ENCODE data around the gene JADE2. TPM values are rescaled to one million over a fixed set of nuclear protein-coding genes. Genes with fewer than 3 reads are reported as not detected.

JADE2 gene
- total RNA-seq, 1 experiment from 2014 or later, result 138 TPM

DNA sequence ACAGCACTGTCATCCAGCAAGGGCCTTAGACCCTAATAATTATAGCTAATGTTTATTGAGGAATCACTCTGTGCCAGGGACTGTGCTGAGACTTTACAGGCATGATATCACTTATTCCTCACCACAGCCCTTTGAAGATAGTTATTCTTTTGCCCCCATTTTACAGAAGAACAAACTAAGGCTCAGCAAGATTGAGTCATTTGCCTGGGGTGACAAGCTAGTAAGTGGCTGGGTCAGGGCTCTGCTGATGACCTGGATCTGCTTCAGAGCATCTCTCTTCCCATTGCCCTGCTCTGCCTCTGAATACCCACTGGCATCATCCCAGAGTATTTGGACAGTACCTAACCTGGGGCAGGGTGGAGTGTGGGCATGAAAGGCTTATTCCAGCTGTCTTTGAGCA lies 11.8 kb downstream of the JADE2 start:
- H3K4me1 Mint-ChIP-seq (ENCODE audit: insufficient read depth, unreplicated experiment), result peaks cover 26% of the 10 kb centered on the region
- CTCF ChIA-PET, result interaction anchor here (0.6 to 3.0 kb wide), 5 partner anchors 9 to 202 kb away, joined by 3 to 9 read pairs (median 3); no protein-coding TSS in a partner anchor
- BruUV-seq (replicated peaks), result no TSS peak

DNA sequence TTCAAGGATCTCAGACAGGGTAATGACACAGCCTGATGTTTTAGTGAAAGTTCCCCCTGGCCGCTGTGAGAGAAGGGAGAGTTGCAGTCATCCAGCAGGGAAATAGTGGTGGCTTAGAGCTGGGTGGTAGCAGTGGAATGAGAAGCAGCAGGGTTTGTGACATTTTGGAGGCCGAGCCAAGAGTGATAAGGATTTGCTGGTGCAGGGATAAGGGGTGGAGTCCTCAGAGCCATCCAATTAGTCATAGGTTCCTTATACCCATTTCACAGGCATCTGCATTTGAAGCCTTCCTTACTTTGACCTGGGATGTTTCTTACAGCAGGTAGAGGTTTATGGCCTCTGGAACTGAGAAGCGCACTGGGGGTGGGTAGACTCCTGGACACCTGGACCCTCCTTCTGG lies 12.8 kb downstream of the JADE2 start:
- Mint-ChIP-seq H3K36me3 (ENCODE audit: insufficient read depth, unreplicated experiment) (peaks cover 77% of the 10 kb centered on the region), H3K9me3 (ENCODE audit: unreplicated experiment) (no peaks in the 10 kb centered on the region), H3K27me3 (ENCODE audit: insufficient read depth, unreplicated experiment) (no peaks in the 10 kb centered on the region), H3K4me1 (ENCODE audit: insufficient read depth, unreplicated experiment) (peaks cover 20% of the 10 kb centered on the region), H3K4me3 (ENCODE audit: unreplicated experiment) (no peak overlapping the region), H3K27ac (ENCODE audit: low read depth, unreplicated experiment) (no peak overlapping the region)
- BruUV-seq (replicated peaks), result no TSS peak
- ChIA-PET CTCF (interaction anchor here (0.6 to 3.0 kb wide), 2 partner anchors 10 to 11 kb away, joined by 3 to 9 read pairs; no protein-coding TSS in a partner anchor), POLR2A (interaction anchor here (1.3 to 1.7 kb wide), 2 partner anchors 9 to 127 kb away, joined by 3 to 4 read pairs; partner anchors contain the start of gene CDKN2AIPNL)
- no peak for DNase-seq (ENCODE audit: unreplicated experiment)
- intact Hi-C loops (cut with micrococcal nuclease), result no loop called here
- TF ChIP-seq, protein P1, sequence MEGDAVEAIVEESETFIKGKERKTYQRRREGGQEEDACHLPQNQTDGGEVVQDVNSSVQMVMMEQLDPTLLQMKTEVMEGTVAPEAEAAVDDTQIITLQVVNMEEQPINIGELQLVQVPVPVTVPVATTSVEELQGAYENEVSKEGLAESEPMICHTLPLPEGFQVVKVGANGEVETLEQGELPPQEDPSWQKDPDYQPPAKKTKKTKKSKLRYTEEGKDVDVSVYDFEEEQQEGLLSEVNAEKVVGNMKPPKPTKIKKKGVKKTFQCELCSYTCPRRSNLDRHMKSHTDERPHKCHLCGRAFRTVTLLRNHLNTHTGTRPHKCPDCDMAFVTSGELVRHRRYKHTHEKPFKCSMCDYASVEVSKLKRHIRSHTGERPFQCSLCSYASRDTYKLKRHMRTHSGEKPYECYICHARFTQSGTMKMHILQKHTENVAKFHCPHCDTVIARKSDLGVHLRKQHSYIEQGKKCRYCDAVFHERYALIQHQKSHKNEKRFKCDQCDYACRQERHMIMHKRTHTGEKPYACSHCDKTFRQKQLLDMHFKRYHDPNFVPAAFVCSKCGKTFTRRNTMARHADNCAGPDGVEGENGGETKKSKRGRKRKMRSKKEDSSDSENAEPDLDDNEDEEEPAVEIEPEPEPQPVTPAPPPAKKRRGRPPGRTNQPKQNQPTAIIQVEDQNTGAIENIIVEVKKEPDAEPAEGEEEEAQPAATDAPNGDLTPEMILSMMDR (IDR thresholded peaks at IDR 0.05; ENCODE audit: unreplicated experiment), result no peak

More for the DNA sequence above, 11.8 kb downstream of the JADE2 start:
- Mint-ChIP-seq H3K9me3 (ENCODE audit: unreplicated experiment) (no peaks in the 10 kb centered on the region), H3K27me3 (ENCODE audit: insufficient read depth, unreplicated experiment) (no peaks in the 10 kb centered on the region), H3K4me3 (ENCODE audit: unreplicated experiment) (no peak overlapping the region), H3K36me3 (ENCODE audit: insufficient read depth, unreplicated experiment) (peaks cover 70% of the 10 kb centered on the region), H3K27ac (ENCODE audit: low read depth, unreplicated experiment) (peak overlapping the region; percentile 52)
- POLR2A ChIA-PET, result interaction anchor here (0.6 to 1.7 kb wide), 5 partner anchors 10 to 166 kb away, joined by 3 to 5 read pairs (median 3); partner anchors contain the start of genes CDKN2AIPNL and UBE2B
- TF ChIP-seq, protein P1 (IDR thresholded peaks at IDR 0.05; ENCODE audit: unreplicated experiment), result no peak
- intact Hi-C loops (cut with micrococcal nuclease), result no loop called here
- no peak for DNase-seq (ENCODE audit: unreplicated experiment)

DNA sequence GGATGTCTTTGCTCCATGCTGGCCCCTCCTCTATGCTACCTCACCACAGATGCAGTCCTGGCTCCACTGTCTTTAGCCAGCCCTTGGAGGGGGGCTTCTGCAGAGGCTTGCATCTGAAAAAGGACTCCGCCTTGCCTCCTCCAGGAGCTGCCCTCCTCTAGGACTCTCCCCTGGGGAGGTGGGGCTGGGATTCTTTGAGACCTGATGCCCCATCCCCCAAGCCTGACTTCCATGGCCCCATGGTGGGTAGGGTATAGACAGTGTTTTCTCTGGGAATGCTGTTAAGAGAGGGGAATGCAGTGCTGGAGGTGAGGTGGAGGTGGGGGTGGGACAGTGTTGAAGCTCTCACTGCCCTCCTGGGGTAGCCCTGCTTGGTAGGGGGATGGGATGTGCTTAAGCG lies 14.3 kb downstream of the JADE2 start:
- ChIA-PET POLR2A (no interaction called here), CTCF (interaction anchor here (0.5 to 1.1 kb wide), 6 partner anchors 9 to 677 kb away, joined by 3 to 5 read pairs (median 3); no protein-coding TSS in a partner anchor)
- no peaks in the 10 kb centered on the region for H3K27me3 Mint-ChIP-seq (ENCODE audit: insufficient read depth, unreplicated experiment)
- intact Hi-C loops (cut with micrococcal nuclease), result no loop called here
- TF ChIP-seq, protein P1 (IDR thresholded peaks at IDR 0.05; ENCODE audit: unreplicated experiment), result no peak
- peaks cover 17% of the 10 kb centered on the region for H3K4me1 Mint-ChIP-seq (ENCODE audit: insufficient read depth, unreplicated experiment)
- no peak overlapping the region for H3K4me3 Mint-ChIP-seq (ENCODE audit: unreplicated experiment)
- H3K9me3 Mint-ChIP-seq (ENCODE audit: unreplicated experiment), result no peaks in the 10 kb centered on the region
- no TSS peak for BruUV-seq (replicated peaks)
- H3K27ac Mint-ChIP-seq (ENCODE audit: low read depth, unreplicated experiment), result peak overlapping the region; percentile 19
- peaks cover 90% of the 10 kb centered on the region for H3K36me3 Mint-ChIP-seq (ENCODE audit: insufficient read depth, unreplicated experiment)
- no peak for DNase-seq (ENCODE audit: unreplicated experiment)

DNA sequence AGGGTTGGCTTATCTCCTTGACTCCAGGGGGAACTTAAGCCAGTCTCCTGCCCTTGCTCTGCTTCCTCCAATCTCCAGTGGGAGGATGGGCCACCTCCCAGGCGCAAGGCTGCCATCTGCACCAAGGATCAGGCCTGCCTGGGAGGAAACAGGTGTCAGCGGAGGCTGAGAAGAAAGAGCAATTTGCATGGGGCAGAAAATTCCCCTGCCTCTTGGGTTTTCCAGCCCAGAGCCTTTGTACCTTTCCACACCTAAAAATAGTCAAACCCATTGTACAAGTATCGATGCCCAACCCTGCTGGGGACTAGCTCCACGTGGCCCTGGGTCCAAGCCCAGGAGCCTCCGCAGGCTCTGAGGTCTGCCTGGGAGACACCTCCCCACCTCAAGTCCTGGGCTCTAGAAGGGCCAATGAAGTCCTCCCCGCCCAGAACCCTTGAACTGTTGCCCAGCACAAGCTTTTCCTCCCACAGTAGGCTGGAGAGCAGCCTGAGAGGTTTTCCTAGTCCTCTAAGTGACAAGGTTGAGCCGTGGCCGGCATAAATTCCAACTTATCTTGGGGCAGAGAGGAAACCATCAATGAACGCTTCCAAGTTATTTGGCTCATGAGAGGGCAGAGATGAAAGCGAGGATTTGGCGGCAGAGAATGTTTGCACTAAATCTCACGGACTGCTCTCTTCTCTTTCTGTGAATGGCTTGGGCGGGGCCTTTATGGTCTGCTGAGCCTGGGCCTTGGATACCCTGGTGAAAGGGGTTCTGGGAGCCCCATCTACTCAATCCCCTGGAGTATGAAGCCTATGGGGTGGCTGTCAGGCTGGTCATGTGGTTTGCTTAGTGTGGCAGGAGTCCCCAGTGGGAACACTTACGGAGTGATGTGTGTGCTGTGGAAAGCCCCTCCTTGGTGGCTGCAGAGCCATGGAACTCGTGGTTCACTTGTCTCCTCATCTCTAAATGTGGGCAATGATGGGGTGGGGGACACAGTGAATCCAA lies 15.6 kb downstream of the JADE2 start:
- intact Hi-C loops (cut with micrococcal nuclease), result no loop called here
- Mint-ChIP-seq H3K27ac (ENCODE audit: low read depth, unreplicated experiment) (no peak overlapping the region), H3K4me3 (ENCODE audit: unreplicated experiment) (no peak overlapping the region), H3K4me1 (ENCODE audit: insufficient read depth, unreplicated experiment) (peaks cover 5% of the 10 kb centered on the region), H3K9me3 (ENCODE audit: unreplicated experiment) (no peaks in the 10 kb centered on the region), H3K27me3 (ENCODE audit: insufficient read depth, unreplicated experiment) (no peaks in the 10 kb centered on the region), H3K36me3 (ENCODE audit: insufficient read depth, unreplicated experiment) (peaks cover 99% of the 10 kb centered on the region)
- POLR2A ChIA-PET, result interaction anchor here (1.1 to 2.5 kb wide), 2 partner anchors 13 to 14 kb away, joined by 3 to 5 read pairs; no protein-coding TSS in a partner anchor
- no TSS peak for BruUV-seq (replicated peaks)
- CTCF ChIA-PET, result interaction anchor here (0.6 to 1.2 kb wide), 5 partner anchors 13 to 252 kb away, joined by 3 to 5 read pairs (median 3); no protein-coding TSS in a partner anchor
- TF ChIP-seq, protein P1 (IDR thresholded peaks at IDR 0.05; ENCODE audit: unreplicated experiment), result no peak
- no peak for DNase-seq (ENCODE audit: unreplicated experiment)

Measured in MCF 10A (cell line).